GM18907 (cell line): Measurements from ENCODE around the gene IGFBP5.

Source experiments
- ATAC-seq: cut with Tn5 transposase; IDR thresholded peaks from one replicate; pipeline ENCODE4 v1.9.1; 2021; ENCODE audit warnings: mild to moderate bottlenecking, moderate library complexity; ENCODE audit not compliant: unreplicated experiment

Gene IGFBP5

GRCh38 chr2:216689397-216689796 lies 6.0 kb downstream of the IGFBP5 start:
- no peak for ATAC-seq

- no peak for ATAC-seq
Measured at GRCh38 chr2:216688731-216689340, 6.5 kb downstream of the IGFBP5 start.

- ATAC-seq, result no peak
Measured at GRCh38 chr2:216687646-216688045, 7.7 kb downstream of the IGFBP5 start.

- ATAC-seq, result no peak
Measured at GRCh38 chr2:216687111-216687510, 8.2 kb downstream of the IGFBP5 start.

- ATAC-seq, result no peak
Measured at GRCh38 chr2:216685327-216685875, 9.9 kb downstream of the IGFBP5 start.

GRCh38 chr2:216683846-216684245 lies 11.5 kb downstream of the IGFBP5 start:
- ATAC-seq, result no peak

GRCh38 chr2:216681683-216682082 lies 13.7 kb downstream of the IGFBP5 start:
- ATAC-seq, result no peak

- no peak for ATAC-seq
Measured at GRCh38 chr2:216680951-216681629, 14.3 kb downstream of the IGFBP5 start.

GRCh38 chr2:216679658-216680024 lies 15.7 kb downstream of the IGFBP5 start:
- ATAC-seq, result no peak

GRCh38 chr2:216678813-216679657 lies 16.3 kb downstream of the IGFBP5 start:
- no peak for ATAC-seq

- ATAC-seq, result no peak
Measured at GRCh38 chr2:216678098-216678465, 17.3 kb downstream of the IGFBP5 start.

- ATAC-seq, result no peak
Measured at GRCh38 chr2:216677439-216678097, 17.8 kb downstream of the IGFBP5 start.

GRCh38 chr2:216676630-216677029 lies 18.7 kb downstream of the IGFBP5 start:
- ATAC-seq, result no peak

- no peak for ATAC-seq
Measured at GRCh38 chr2:216674376-216674775, 21.0 kb downstream of the IGFBP5 start.

GRCh38 chr2:216673609-216674008 lies 21.7 kb downstream of the IGFBP5 start:
- ATAC-seq, result no peak

- ATAC-seq, result no peak
Measured at GRCh38 chr2:216673021-216673420, 22.3 kb downstream of the IGFBP5 start.

GRCh38 chr2:216672466-216672865 lies 22.9 kb downstream of the IGFBP5 start:
- ATAC-seq, result no peak

GRCh38 chr2:216671791-216672343 lies 23.5 kb downstream of the IGFBP5 start:
- no peak for ATAC-seq

- ATAC-seq, result no peak
Measured at GRCh38 chr2:216671081-216671411, 24.3 kb downstream of the IGFBP5 start.

GRCh38 chr2:216670266-216671080 lies 24.9 kb downstream of the IGFBP5 start:
- no peak for ATAC-seq
